GM19025 (cell line): ENCODE results near the gene KCND3.

ENCODE experiments used
- ATAC-seq: cut with Tn5 transposase; IDR thresholded peaks from one replicate; pipeline ENCODE4 v1.9.1; 2021; ENCODE audit warnings: mild to moderate bottlenecking, low read depth, moderate library complexity; ENCODE audit not compliant: unreplicated experiment

Gene KCND3

GRCh38 chr1:111855260-111855659, 134.2 kb downstream of the KCND3 start:
- ATAC-seq, result no peak

GRCh38 chr1:111852261-111852721, 137.2 kb downstream of the KCND3 start:
- no peak for ATAC-seq

DNA sequence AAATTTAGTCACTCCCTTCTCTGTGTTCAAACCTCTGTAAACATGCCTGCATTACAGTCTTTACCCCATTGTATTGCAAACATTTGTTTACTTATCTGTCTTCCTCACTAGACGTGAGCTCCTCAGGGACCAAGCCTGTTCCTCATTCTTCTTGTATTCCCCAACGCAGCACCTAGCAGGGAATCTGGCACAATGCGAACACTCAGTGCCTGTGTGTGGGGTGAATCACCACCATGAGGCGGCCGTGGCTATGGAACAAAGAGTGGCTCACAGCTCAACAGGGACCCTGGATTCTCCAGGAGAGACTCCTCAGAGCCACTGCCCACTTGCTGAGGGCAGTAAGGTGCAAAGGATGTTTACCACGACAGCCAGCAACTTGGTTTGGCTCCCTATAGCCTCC, 137.9 kb downstream of the KCND3 start:
- ATAC-seq, result no peak

- ATAC-seq, result no peak
These were observed 139.4 kb downstream of the KCND3 start for GRCh38 chr1:111850109-111850508.

- ATAC-seq, result no peak
These were observed 140.5 kb downstream of the KCND3 start for GRCh38 chr1:111848852-111849545.

DNA sequence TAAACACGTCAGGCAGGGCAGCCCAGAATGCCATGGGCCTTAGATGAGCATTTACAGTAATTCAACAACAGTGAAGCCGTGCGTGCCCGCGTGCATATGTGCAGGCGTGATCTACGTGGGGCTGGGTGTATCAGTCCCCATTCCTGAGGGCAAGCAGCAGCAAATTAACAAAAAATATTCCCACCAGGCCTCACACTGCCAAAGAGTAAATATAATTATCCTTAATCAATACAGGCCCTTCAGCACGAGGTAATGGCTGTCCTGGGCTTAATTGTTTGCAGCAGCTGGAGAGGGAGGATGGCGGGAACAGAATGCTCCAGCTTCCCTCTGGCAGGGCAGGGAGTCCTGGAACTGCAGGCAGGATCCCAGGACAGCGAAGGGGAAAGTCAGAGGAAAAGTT, 142.0 kb downstream of the KCND3 start:
- no peak for ATAC-seq

DNA sequence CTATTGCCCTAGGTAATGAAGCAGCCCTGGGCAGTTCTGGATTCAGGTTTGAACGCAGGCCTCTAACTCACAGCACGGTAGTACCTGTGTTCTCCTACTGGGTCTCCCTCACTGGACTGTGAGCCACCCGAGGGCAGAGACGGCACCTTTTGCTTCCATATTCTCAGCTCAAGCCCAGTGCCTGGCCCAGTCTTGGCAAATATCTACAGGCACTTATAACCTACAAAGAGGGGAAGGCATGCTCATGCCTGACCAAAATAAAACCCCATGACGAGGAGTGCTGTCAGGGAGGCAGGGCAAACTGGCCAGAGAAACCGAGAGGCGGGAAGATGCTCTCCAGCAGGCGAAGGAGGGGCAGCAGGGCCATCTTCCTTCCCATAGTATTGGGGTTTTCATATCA, 142.6 kb downstream of the KCND3 start:
- no peak for ATAC-seq

DNA sequence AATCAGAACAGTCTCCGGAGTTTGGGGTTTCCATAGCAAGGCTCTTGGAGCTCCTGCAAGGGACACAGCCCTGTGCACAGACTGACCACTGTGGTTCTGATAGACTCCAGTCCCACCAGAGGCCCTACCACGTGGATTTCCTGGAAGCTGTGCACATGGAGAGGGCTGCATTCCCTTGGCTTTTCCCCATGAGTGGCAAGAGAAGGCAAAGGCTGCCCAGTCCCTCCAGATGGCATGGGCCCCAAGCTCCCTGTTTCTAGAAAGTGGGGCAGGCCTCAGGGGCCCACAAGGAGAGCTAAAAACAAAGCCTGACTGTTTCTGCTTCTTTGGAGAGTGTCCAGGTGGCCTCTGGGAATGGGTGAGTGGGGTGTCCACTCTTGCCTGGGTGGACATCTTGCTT, 146.3 kb downstream of the KCND3 start:
- ATAC-seq, result no peak

DNA sequence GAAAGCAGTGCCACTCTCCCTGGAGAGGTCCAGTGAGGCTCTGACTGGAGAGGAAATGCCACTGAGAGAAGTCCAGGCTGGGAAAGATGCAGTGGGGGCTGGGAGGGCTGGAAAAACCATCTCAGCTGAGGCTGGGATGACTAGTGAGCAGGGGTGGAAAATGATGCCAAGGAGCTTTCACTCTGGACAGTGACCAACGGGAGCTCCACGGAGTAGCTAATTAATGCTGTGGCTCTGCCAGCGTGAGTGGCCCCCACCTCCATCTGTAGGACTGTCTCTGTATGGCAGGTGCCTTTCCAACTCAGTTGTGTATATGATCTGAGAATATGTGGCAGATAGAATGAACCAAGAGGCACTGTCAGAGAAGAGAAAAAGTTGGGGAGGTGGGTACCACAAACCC, 147.1 kb downstream of the KCND3 start:
- ATAC-seq, result no peak

GRCh38 chr1:111841746-111842145, 147.7 kb downstream of the KCND3 start:
- no peak for ATAC-seq

- ATAC-seq, result no peak
These were observed 148.3 kb downstream of the KCND3 start for GRCh38 chr1:111841189-111841588.

DNA sequence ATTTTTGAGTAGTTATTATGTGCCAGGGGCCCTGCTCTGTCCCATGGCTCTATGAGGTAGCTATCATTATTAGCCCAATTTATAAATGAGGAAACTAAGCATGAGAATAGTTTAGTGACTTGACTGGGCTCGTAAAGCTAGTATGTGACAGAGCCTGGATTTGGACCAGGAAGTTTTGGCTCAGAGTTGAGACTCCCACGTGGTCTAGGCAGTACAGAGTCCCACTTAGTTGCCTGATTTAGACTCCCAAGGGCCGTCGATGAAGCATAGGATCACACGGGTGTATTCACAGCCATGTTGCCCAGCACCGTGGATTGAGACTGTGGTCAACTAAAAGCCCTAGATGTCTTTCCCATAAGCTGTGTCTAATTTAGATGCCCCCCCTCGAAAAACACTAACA, 152.1 kb downstream of the KCND3 start:
- ATAC-seq, result no peak

- ATAC-seq, result no peak
These were observed 153.4 kb downstream of the KCND3 start for GRCh38 chr1:111836111-111836510.

DNA sequence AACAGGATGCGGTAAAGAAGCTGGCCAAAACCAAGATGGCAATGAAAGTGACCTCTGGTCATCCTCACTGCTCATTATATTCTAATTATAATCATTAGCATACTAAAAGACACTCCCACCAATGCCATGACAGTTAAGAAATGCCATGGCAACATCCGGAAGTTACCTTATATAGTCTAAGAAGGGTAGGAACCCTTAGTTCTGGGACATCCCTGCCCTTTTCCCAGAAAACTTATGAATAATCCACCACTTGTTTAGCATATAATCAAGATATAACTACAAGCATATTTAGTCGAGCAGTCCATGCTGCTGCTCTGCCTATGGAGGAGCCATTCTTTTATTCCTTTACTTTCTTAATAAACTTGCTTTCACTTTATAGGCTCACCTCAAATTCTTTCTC, 154.0 kb downstream of the KCND3 start:
- ATAC-seq, result no peak

- no peak for ATAC-seq
These were observed 154.5 kb downstream of the KCND3 start for GRCh38 chr1:111834956-111835355.

- no peak for ATAC-seq
These were observed 156.1 kb downstream of the KCND3 start for GRCh38 chr1:111833334-111833733.

DNA sequence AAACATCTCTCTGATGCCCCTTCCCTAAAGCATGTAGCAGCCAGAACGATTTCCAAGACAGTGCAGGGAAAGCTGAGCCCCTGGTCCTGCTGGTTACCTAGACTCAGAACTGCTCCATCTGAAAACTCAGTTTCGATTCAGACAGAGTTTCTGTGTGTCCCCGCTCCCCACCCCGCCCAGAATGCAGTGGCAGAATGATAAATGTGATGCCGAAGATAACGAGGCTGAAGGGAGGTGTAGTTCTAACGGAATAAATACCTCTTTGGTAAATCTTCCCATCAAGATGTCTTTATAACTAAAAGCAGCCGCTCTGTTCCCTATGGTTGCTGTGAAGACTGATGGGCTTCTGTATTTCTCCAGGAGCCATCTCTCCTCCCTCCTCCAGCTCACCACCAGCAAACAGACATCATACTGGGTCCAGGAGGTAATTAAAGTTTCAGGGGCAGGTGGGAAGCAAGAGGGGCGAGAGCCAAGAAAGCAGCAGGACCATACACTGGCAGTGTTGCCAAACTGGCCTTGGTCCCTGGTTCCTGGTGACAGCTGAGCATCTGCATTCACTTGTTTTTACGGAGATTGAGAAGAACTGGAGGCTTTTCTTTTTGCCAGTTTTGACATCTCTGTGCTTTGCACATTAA, 156.8 kb downstream of the KCND3 start:
- no peak for ATAC-seq

- ATAC-seq, result no peak
These were observed 158.3 kb downstream of the KCND3 start for GRCh38 chr1:111831153-111831552.

GRCh38 chr1:111827946-111828345, 161.5 kb downstream of the KCND3 start:
- ATAC-seq, result no peak

GRCh38 chr1:111826278-111826677, 163.2 kb downstream of the KCND3 start:
- ATAC-seq, result no peak

DNA sequence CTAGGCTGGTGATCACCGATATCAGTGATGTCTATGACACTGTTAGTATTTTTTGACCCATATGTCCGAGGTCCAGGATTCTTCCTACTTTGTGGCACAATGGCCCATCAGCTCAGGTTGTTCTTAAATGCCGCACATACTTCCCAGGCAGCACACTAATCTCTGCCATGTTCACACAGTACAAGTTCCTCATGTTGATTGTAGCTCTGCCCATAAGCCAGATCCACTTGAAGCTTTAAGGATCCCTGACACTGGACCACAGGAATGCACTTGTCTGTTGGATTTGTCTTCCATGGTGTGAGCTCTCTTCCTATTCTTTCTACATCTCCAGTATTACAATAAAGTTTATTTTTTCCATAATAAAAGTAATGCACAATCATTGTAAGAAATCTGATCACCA, 164.3 kb downstream of the KCND3 start:
- ATAC-seq, result no peak

- no peak for ATAC-seq
These were observed 167.3 kb downstream of the KCND3 start for GRCh38 chr1:111822138-111822537.
